DND-41 (cell line): ENCODE data around the gene FHOD3.

Experiments used
- CTCF ChIP-seq: IDR thresholded peaks from 2 replicates; pipeline ENCODE4 v1.5.1; 2012; ENCODE audit warnings: borderline replicate concordance, low read length, moderate library complexity, mild to moderate bottlenecking; ENCODE audit not compliant: poor library complexity, severe bottlenecking; ENCODE audit errors: extremely low read depth
- EZH2 ChIP-seq: IDR thresholded peaks from 3 replicates; pipeline ENCODE4 v1.6.1; 2012; ENCODE audit warnings: borderline replicate concordance, low read depth, mild to moderate bottlenecking, moderate library complexity, low read length, inconsistent platforms; ENCODE audit not compliant: severe bottlenecking

- TF ChIP-seq CTCF (no peak), EZH2 (no peak)
These were observed 44.4 kb downstream of the FHOD3 start for GRCh38 chr18:36341944-36342343.
